ENCODE results near the gene TMEM238. TPM values are rescaled to one million over a fixed set of nuclear protein-coding genes. Genes with fewer than 3 reads are reported as not detected.

TMEM238 gene
- total and polyA plus RNA-seq, 7 donors: 0.10 to 2.9 (median 0.52) TPM; not detected in 1

GRCh38 chr19:55384920-55385723 is 1.0 kb upstream of the TMEM238 start:
- ATAC-seq: peak; percentile 87 to 92 (median 88)
- Histone ChIP-seq H3K27ac (peak overlapping the region; percentile 86), H3K27me3 (ENCODE audit: insufficient read depth in 3 of 3, low read length in 2 of 3) (no peaks in the 10 kb centered on the region), H3K4me1 (peaks cover 32% of the 10 kb centered on the region), H3K4me3 (peak overlapping the region; percentile 81), H3K9me3 (no peaks in the 10 kb centered on the region), H3K36me3 (ENCODE audit: insufficient read depth in 1 of 2, low read depth in 1 of 2) (peaks cover 8 to 38% of the 10 kb centered on the region in 2 donors)
- 7 to 8% (median 7%) methylated on average over 34 of the region's 34 CpGs for WGBS, 3 donors
- TF ChIP-seq CTCF (IDR thresholded peaks at IDR 0.05): no peak
- intact Hi-C loops (cut with DNase I): loop anchor here (5.0 to 10.0 kb wide), 5 partner anchors 43 to 270 kb away; partner anchors contain the start of genes U2AF2 (in 1 of the 2) and ZNF784 (in 1 of the 2)
- peak; percentile 97 for DNase-seq

GRCh38 chr19:55383279-55384130 is 587 bp downstream of the TMEM238 start:
- peak overlapping the region; percentile 81 for H3K4me3 ChIP-seq
- H3K27me3 ChIP-seq (ENCODE audit: insufficient read depth in 3 of 3, low read length in 2 of 3): no peaks in the 10 kb centered on the region
- peaks cover 5 to 22% of the 10 kb centered on the region in 2 donors for H3K36me3 ChIP-seq (ENCODE audit: insufficient read depth in 1 of 2, low read depth in 1 of 2)
- no peaks in the 10 kb centered on the region for H3K9me3 ChIP-seq
- intact Hi-C loops (cut with DNase I): loop anchor here (5.0 to 10.0 kb wide), 4 partner anchors 41 to 271 kb away; partner anchors contain the start of genes U2AF2 (in 1 of the 2) and ZNF784 (in 1 of the 2)
- peak; percentile 62 to 80 for DNase-seq
- peak in 3 of 4 donors; percentile 10 to 22 (median 14) for ATAC-seq
- TF ChIP-seq CTCF (IDR thresholded peaks at IDR 0.05): peak; percentile 23
- H3K27ac ChIP-seq: peak overlapping the region; percentile 86
- peaks cover 27% of the 10 kb centered on the region for H3K4me1 ChIP-seq
- WGBS, 3 donors: 5 to 9% (median 7%) methylated on average over 45 to 88 of the region's 88 CpGs

GRCh38 chr19:55382522-55383054 is 1.5 kb downstream of the TMEM238 start:
- peaks cover 0 to 3% (median 0%) of the 10 kb centered on the region in 3 donors for H3K27me3 ChIP-seq (ENCODE audit: insufficient read depth in 3 of 3, low read length in 2 of 3)
- H3K4me1 ChIP-seq: peaks cover 18% of the 10 kb centered on the region
- H3K36me3 ChIP-seq (ENCODE audit: insufficient read depth in 1 of 2, low read depth in 1 of 2): peaks cover 0 to 13% of the 10 kb centered on the region in 2 donors
- intact Hi-C loops (cut with DNase I): loop anchor here (5.0 to 10.0 kb wide), 4 partner anchors 40 to 272 kb away; partner anchors contain the start of genes U2AF2 (in 1 of the 2) and ZNF784 (in 1 of the 2)
- 95 to 100% (median 99%) methylated on average over 3 of the region's 3 CpGs for WGBS, 3 donors
- no peak for TF ChIP-seq CTCF (IDR thresholded peaks at IDR 0.05)
- H3K4me3 ChIP-seq: no peak overlapping the region
- DNase-seq: no peak
- H3K27ac ChIP-seq: no peak overlapping the region
- H3K9me3 ChIP-seq: no peaks in the 10 kb centered on the region
- no peak for ATAC-seq

GRCh38 chr19:55382013-55382412 is 2.1 kb downstream of the TMEM238 start:
- Histone ChIP-seq H3K27ac (no peak overlapping the region), H3K4me1 (peaks cover 12% of the 10 kb centered on the region), H3K4me3 (no peak overlapping the region), H3K27me3 (ENCODE audit: insufficient read depth in 3 of 3, low read length in 2 of 3) (peaks cover 0 to 7% (median 2%) of the 10 kb centered on the region in 3 donors), H3K9me3 (no peaks in the 10 kb centered on the region), H3K36me3 (ENCODE audit: insufficient read depth in 1 of 2, low read depth in 1 of 2) (peaks cover 0 to 7% of the 10 kb centered on the region in 2 donors)
- ATAC-seq (no peak), DNase-seq (no peak)
- TF ChIP-seq CTCF (IDR thresholded peaks at IDR 0.05): no peak
- intact Hi-C loops (cut with DNase I): loop anchor here (5.0 to 10.0 kb wide), 4 partner anchors 40 to 273 kb away; partner anchors contain the start of genes U2AF2 (in 1 of the 2) and ZNF784 (in 1 of the 2)
- WGBS, 3 donors: 94 to 99% (median 97%) methylated on average over 5 of the region's 5 CpGs
